Bone marrow (tissue), 2 donors: Measurements from ENCODE around the gene PSMD5.

Experiments used
- DNase-seq, 2 donors: peaks; one replicate each; lab custom pipeline; 2025; lab: John Stamatoyannopoulos, UW

Gene PSMD5

GRCh38 chr9:120842685-120843485 is at the start of gene PSMD5:
Gene PSMD5, minus strand, starts transcription at chr9:120842922. Its CDS starts 13 bp downstream, at chr9:120842909.
- peak; percentile 85 to 96 for DNase-seq

DNA sequence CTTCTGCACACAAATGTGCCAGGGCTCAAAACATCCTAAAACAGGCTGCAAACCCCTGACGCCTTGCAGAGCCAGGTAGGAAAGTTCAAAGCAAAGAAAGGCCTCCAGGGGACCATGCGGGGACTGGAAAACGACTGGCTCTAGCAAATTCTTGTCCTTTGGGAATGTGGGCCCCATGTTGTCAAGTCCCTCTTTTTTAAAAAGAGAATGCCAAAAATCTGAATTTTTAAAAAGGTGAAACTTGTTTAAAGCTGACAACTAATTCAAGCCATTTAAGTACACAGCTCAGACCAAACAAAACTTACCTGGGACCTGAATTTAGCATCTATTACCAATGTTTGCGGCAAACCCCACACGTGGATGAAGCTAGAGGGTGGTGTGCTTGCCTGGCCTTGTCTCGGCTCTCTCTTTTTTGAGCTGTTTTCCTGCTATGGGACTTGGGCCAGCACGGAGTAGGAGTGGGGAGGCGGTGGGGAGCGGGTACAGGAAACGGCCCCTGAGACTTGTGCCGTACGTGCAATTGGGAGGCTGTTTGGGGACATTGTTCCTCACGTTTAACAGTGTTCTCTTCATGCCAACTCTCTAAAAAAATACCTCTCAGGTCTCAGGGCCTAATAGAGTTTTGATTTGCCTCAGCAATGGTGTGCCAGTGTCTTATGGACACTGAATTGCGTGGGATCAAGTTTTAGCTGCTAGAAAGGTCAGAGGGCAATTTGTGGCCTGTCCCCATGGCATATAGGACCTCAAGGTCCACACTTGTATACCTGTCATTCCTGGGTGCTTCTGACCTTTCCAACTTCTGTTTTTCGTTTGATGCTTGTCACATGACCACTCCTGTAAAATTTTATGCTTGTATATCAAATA is 49.4 kb upstream of the PSMD5 start:
- no peak for DNase-seq

DNA sequence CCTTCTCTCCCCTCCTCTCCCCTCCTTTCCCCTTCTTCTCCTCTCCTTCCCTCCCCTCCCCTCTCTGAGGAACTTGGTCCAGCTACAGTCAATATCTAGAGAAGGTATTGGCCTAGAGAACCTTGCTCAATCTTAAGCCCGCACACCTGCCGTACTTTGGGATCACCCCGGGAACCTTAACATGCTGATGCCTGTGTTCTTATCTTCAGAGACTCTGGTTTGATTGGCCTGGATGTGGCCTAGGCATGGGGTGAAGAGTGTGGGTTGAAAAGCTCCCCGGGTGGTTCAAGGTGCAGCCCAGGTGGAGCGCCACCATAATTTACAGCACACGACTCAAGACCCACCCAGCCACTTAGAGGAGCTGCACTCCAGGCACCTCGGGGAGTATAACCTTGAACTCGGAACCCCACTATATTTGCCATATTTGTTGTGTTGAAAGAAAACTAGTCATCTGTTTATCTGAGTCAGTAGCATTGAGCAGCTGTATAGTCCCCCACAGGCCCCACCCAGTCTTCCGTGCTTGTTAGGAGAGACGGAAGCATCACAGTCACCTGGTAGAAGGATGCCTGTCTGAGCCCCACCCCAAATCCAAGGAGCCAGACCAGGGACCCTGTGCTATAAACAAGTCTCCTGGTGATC is 48.6 kb upstream of the PSMD5 start:
- DNase-seq, result no peak

GRCh38 chr9:120890320-120891244 is 47.9 kb upstream of the PSMD5 start:
- DNase-seq, result no peak

- DNase-seq, result no peak
Observed at GRCh38 chr9:120889606-120890271, 47.0 kb upstream of the PSMD5 start.

DNA sequence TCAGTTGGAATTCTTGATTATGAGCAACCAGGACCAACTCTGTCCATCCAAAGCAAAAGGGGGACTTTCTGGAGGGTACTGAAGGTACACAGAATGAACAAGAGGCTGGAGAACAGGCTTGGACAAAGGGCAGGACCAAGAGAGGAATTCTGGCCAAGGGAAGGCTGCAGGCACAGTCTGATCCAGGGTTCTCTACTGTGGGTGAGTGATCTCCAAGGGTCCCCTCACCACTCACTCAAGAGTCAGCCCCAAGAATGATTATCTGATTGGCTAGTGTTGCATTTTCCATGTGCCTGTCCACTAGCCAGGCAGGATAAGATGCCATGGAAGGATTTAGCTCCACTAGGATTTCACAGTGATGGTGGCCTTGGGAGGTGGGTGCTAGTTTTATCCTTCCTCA is 45.9 kb upstream of the PSMD5 start:
- DNase-seq, result no peak

DNA sequence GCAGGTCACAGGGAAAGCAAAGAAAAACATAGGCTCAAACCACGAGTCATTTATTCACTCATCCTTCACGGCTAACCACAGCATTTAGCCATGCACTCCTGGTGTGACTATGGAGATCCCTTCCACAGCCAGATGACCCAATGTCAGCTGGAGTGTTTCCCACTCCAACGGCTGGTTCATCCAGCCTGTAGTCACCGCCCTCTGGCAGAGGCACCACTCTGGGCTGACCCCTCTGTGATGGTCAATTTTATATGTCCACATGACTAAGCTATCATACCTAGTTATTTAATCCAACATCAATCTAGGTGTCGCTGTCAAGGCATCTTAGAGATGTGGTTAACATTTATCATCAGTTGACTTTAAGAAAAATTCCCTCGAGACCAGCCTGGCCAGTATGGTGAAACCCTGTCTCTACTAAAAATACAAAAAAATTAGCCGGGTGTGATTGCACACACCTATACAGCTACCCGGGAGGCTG is 43.8 kb upstream of the PSMD5 start:
- DNase-seq, result no peak

- peak in 1 of 2 donors; percentile 82 for DNase-seq
Observed at GRCh38 chr9:120885958-120886357, 43.2 kb upstream of the PSMD5 start.

- DNase-seq, result no peak
Observed at GRCh38 chr9:120885457-120885856, 42.7 kb upstream of the PSMD5 start.

DNA sequence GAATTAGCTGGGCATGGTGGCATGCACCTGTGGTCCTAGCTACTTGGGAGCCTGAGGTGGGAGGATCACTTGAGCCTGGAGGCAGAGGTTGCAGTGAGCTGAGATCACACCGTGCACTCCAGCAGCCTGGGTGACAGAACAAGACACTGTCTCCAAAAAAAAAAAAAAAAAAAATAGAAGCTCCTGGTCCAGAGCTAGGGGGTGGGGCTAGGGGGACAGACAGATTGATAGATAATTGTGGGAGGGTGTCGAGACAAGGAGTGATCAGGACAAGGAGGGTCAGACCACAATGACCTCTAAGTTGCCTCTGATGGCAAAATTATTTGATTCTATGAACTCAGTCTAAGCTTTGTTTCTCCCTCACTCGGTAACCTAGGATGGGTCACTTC is 40.9 kb upstream of the PSMD5 start:
- no peak for DNase-seq

GRCh38 chr9:120882935-120883607 is 40.3 kb upstream of the PSMD5 start:
- DNase-seq, result no peak

- no peak for DNase-seq
Observed at GRCh38 chr9:120879446-120879845, 36.7 kb upstream of the PSMD5 start.

GRCh38 chr9:120878188-120879130 is 35.7 kb upstream of the PSMD5 start:
- DNase-seq, result no peak

GRCh38 chr9:120877276-120878034 is 34.7 kb upstream of the PSMD5 start:
- peak; percentile 62 to 68 for DNase-seq

- peak in 1 of 2 donors; percentile 62 for DNase-seq
Observed at GRCh38 chr9:120876842-120877240, 34.1 kb upstream of the PSMD5 start, which contains the start of gene PHF19. Gene PHF19, minus strand, starts transcription at chr9:120877188. Its CDS starts 2,447 bp downstream, at chr9:120874741.

DNA sequence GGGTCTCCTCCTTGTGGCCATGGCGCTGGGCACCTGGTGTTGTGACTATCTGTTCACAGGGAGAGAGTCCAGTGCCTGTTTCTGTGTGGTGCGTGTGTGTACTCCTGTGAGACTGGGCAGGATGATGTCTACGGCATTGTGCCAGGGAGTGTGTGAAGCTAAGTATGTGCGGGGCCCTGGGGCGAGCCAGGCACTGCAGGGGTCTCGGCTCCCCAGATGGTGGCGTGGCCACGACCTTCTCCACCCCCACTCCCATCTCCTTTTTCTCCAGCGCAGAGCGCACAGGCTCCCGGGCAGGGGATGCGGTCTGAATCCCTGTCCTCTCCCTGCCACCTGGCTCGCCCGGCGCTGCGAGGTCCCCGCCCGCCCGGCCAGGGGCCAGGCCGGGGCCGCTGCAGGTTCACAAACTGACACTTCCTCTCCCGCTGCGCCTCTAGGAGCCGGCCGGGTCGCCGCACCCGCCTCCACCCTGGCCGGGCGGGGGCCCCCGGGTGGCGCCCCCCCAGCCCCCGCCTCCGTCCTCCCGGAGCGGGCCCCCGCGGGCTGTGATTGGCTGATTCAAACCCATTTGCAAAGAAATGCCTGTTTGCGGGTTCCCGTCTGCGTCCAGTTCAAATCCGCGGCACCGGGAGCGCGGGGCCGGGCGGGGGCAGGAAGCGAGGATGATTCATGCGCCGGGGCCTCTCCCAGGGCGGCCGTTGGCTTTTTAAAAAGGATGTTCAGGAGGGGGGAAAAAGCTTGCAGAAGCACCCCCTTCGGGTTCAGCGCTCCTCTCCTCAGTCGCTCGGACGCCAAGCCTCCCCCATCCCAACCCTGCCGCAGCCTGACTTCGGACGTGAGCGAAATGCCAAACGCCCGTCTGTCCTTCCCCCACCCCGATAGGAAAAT is 33.5 kb upstream of the PSMD5 start:
- DNase-seq, result peak; percentile 72 to 92

GRCh38 chr9:120875643-120875953 is 32.9 kb upstream of the PSMD5 start:
- no peak for DNase-seq
